Liver (tissue), 9 donors: ENCODE measurements around the gene QPCT. TPM values are rescaled to one million over a fixed set of nuclear protein-coding genes. Genes with fewer than 3 reads are reported as not detected.

Experiments
- DNase-seq: peaks from one replicate; pipeline ENCODE4 v3.0.0-alpha.2; 2017; ENCODE audit warnings: low spot score
- H3K27ac ChIP-seq, 2 donors: one replicate each; pipeline ENCODE4 v1.7.0; 2013; ENCODE audit warnings: inconsistent platforms in 2 of 2, low read length in 2 of 2, control low read depth in 1 of 2, low read depth in 1 of 2, mild to moderate bottlenecking in 1 of 2
- H3K27me3 ChIP-seq, 4 donors: one replicate each; pipeline versions ENCODE4 v1.6.1 to v1.7.0; 2013; ENCODE audit warnings: low read length in 3 of 4, inconsistent platforms in 1 of 4, mild to moderate bottlenecking in 1 of 4, moderate library complexity in 1 of 4; ENCODE audit not compliant: control insufficient read depth in 4 of 4, insufficient read depth in 4 of 4
- H3K36me3 ChIP-seq, 4 donors: one replicate each; pipeline versions ENCODE4 v1.6.1 to v1.7.0; 2013; ENCODE audit warnings: low read length in 3 of 4, mild to moderate bottlenecking in 3 of 4, low read depth in 1 of 4, moderate library complexity in 1 of 4; ENCODE audit not compliant: control insufficient read depth in 4 of 4, insufficient read depth in 3 of 4
- H3K4me1 ChIP-seq, 4 donors: one replicate each; pipeline versions ENCODE4 v1.6.1 to v1.7.0; 2013; ENCODE audit warnings: low read length in 3 of 4, mild to moderate bottlenecking in 3 of 4, moderate library complexity in 1 of 4; ENCODE audit not compliant: control insufficient read depth in 4 of 4, insufficient read depth in 4 of 4
- H3K4me3 ChIP-seq, 3 donors: one replicate each; pipeline versions ENCODE4 v1.6.1 to v1.7.0; 2013; ENCODE audit warnings: low read length in 3 of 3, control low read depth in 1 of 3, low read depth in 1 of 3, mild to moderate bottlenecking in 1 of 3
- H3K9ac ChIP-seq, 2 donors: one replicate each; pipeline ENCODE4 v1.7.0; 2013; ENCODE audit warnings: low read length in 2 of 2, mild to moderate bottlenecking in 2 of 2, moderate library complexity in 2 of 2, control low read depth in 1 of 2, low read depth in 1 of 2
- H3K9me3 ChIP-seq, 4 donors: one replicate each; pipeline versions ENCODE4 v1.6.1 to v1.7.0; 2013; ENCODE audit warnings: low read length in 3 of 4; ENCODE audit not compliant: control insufficient read depth in 4 of 4
- ATF3 ChIP-seq: IDR thresholded peaks from 2 replicates; pipeline ENCODE4 v1.6.1; 2016; ENCODE audit warnings: antibody characterized with exemption
- CTCF ChIP-seq: fragments of 150-350 bp; IDR thresholded peaks from 2 replicates; pipeline ENCODE4 v1.5.1; 2017; ENCODE audit warnings: improper control_type of control experiment, low read depth, low read length; ENCODE audit not compliant: missing input control
- EGR1 ChIP-seq, 2 donors: IDR thresholded peaks; 2 replicates each; pipeline ENCODE4 v1.6.1; 2016 to 2018; ENCODE audit warnings: antibody characterized with exemption in 2 of 2, low read depth in 2 of 2
- FOXA1 ChIP-seq: IDR thresholded peaks from 2 replicates; pipeline ENCODE4 v1.6.1; 2016; ENCODE audit warnings: antibody characterized with exemption
- FOXA2 ChIP-seq: IDR thresholded peaks from 2 replicates; pipeline ENCODE4 v1.6.1; 2016; ENCODE audit warnings: antibody characterized with exemption
- GABPA ChIP-seq, 2 donors: IDR thresholded peaks in 1 of 2; conservative IDR thresholded peaks in 1 of 2; 2 replicates each; pipeline ENCODE4 v1.6.1; 2016; ENCODE audit warnings: antibody characterized with exemption in 2 of 2, mild to moderate bottlenecking in 1 of 2, moderate library complexity in 1 of 2
- HNF4A ChIP-seq, 2 donors: conservative IDR thresholded peaks; 2 replicates each; pipeline ENCODE4 v1.6.1; 2016; ENCODE audit warnings: antibody characterized with exemption in 2 of 2, mild to moderate bottlenecking in 2 of 2
- HNF4G ChIP-seq: IDR thresholded peaks from 2 replicates; pipeline ENCODE4 v1.6.1; 2016; ENCODE audit warnings: antibody characterized with exemption
- JUND ChIP-seq, 2 donors: IDR thresholded peaks; 2 replicates each; pipeline ENCODE4 v1.6.1; 2016; ENCODE audit warnings: antibody characterized with exemption in 2 of 2
- NR2F2 ChIP-seq: IDR thresholded peaks from 2 replicates; pipeline ENCODE4 v1.6.1; 2016; ENCODE audit warnings: antibody characterized with exemption
- RAD21 ChIP-seq, 2 donors: IDR thresholded peaks; 2 replicates each; pipeline ENCODE4 v1.6.1; 2016; ENCODE audit warnings: antibody characterized with exemption in 2 of 2, mild to moderate bottlenecking in 2 of 2
- RXRA ChIP-seq, 2 donors: IDR thresholded peaks; 2 replicates each; pipeline ENCODE4 v1.6.1; 2017 to 2018; ENCODE audit warnings: antibody characterized with exemption in 2 of 2, mild to moderate bottlenecking in 1 of 2
- SP1 ChIP-seq: IDR thresholded peaks from 2 replicates; pipeline ENCODE4 v1.6.1; 2018; ENCODE audit warnings: antibody characterized with exemption, mild to moderate bottlenecking
- TAF1 ChIP-seq: conservative IDR thresholded peaks from 2 replicates; pipeline ENCODE4 v1.6.1; 2016; ENCODE audit warnings: antibody characterized with exemption, mild to moderate bottlenecking
- YY1 ChIP-seq: IDR thresholded peaks from 2 replicates; pipeline ENCODE4 v1.6.1; 2016; ENCODE audit warnings: antibody characterized with exemption, mild to moderate bottlenecking
- WGBS: extraction: QIAGEN DNeasy Blood & Tissue Kit; methylation state at CpG from one replicate; pipeline ENCODE4 v1.1.7; 2013; 5-methylcytosine and 5-hydroxymethylcytosine counted together
- polyA plus RNA-seq, 2 donors: library from polyadenylated mRNA; stranded (reverse) in 1 of 2; unstranded in 1 of 2; fragments of 200-250 nt in 1 of 2; fragments of >200 nt in 1 of 2; fragmentation: Nextera tagmentation in 1 of 2; extraction: Ambion mirVana in 1 of 2; gene quantifications; one replicate each; pipeline versions ENCODE4 v1.2.1 to v1.2.3, GENCODE V29; 2013 to 2015
- total RNA-seq, 2 donors: library from RNA; depleted of rRNA; stranded (reverse); fragments of >200 nt; gene quantifications; one replicate each; pipeline ENCODE4 v1.2.3, GENCODE V29; 2014
- TF ChIP-seq, protein P1 (sequence below): IDR thresholded peaks from 2 replicates; pipeline ENCODE4 v1.6.1; 2016; ENCODE audit warnings: antibody characterized with exemption
- TF ChIP-seq, protein P2 (sequence below): IDR thresholded peaks from 2 replicates; pipeline ENCODE4 v1.6.1; 2016; ENCODE audit warnings: antibody characterized with exemption
- donor health status: healthy.
- donor health status: healthy.
- donor health status: healthy.
- donor health status: healthy.
- donor health status: healthy.

Gene QPCT
- total and polyA plus RNA-seq, 4 donors = 0.61 to 3.0 (median 1.2) TPM

DNA sequence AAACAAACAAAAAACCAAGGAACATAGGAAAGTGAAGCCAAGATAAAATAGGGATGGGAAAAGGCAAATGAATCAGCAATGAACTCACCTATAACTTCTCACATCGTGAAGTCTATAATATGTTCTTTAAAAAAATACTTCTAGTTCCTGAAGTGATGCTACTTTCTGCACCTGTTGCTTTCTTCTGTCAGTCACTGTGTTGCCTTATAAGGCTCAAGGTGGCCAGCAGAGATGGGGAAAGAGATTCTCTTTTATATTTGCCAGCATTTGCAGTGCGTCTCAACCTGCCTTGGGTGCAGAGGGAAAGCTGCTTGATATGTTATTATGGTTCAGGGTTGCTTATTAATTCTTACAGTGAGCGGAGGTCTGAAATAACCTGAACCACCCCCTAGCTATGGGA, 14.0 kb downstream of the QPCT start:
- H3K4me1 ChIP-seq = no peaks in the 10 kb centered on the region
- no peak overlapping the region for H3K4me3 ChIP-seq
- TF ChIP-seq TAF1 (no peak), CTCF (no peak), JUND (IDR thresholded peaks at IDR 0.05) (no peak), GABPA (IDR thresholded peaks at IDR 0.05 in 1 of 2, conservative IDR thresholded peaks at IDR 0.05 in 1 of 2) (no peak), FOXA1 (no peak), HNF4G (no peak), ATF3 (no peak), RXRA (IDR thresholded peaks at IDR 0.05) (no peak), YY1 (no peak), EGR1 (IDR thresholded peaks at IDR 0.05; ENCODE audit: low read depth in 2 of 2) (no peak), SP1 (no peak), HNF4A (conservative IDR thresholded peaks at IDR 0.05) (no peak)
- TF ChIP-seq, protein P1, sequence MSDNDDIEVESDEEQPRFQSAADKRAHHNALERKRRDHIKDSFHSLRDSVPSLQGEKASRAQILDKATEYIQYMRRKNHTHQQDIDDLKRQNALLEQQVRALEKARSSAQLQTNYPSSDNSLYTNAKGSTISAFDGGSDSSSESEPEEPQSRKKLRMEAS = no peak
- TF ChIP-seq, protein P2, sequence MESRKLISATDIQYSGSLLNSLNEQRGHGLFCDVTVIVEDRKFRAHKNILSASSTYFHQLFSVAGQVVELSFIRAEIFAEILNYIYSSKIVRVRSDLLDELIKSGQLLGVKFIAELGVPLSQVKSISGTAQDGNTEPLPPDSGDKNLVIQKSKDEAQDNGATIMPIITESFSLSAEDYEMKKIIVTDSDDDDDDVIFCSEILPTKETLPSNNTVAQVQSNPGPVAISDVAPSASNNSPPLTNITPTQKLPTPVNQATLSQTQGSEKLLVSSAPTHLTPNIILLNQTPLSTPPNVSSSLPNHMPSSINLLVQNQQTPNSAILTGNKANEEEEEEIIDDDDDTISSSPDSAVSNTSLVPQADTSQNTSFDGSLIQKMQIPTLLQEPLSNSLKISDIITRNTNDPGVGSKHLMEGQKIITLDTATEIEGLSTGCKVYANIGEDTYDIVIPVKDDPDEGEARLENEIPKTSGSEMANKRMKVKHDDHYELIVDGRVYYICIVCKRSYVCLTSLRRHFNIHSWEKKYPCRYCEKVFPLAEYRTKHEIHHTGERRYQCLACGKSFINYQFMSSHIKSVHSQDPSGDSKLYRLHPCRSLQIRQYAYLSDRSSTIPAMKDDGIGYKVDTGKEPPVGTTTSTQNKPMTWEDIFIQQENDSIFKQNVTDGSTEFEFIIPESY = no peak
- WGBS = 97% methylated on average over 3 of the region's 3 CpGs
- H3K9me3 ChIP-seq = no peaks in the 10 kb centered on the region
- no peak for DNase-seq
- no peaks in the 10 kb centered on the region for H3K36me3 ChIP-seq
- no peaks in the 10 kb centered on the region for H3K27me3 ChIP-seq
- no peak overlapping the region for H3K27ac ChIP-seq
- H3K9ac ChIP-seq = no peak overlapping the region

- no peaks in the 10 kb centered on the region for H3K36me3 ChIP-seq
- TF ChIP-seq, protein P2 = no peak
- TF ChIP-seq CTCF (no peak), TAF1 (no peak), FOXA1 (no peak), EGR1 (IDR thresholded peaks at IDR 0.05; ENCODE audit: low read depth in 2 of 2) (no peak), RAD21 (IDR thresholded peaks at IDR 0.05) (no peak), FOXA2 (no peak), HNF4G (no peak), HNF4A (conservative IDR thresholded peaks at IDR 0.05) (no peak), RXRA (IDR thresholded peaks at IDR 0.05) (no peak), NR2F2 (no peak), GABPA (IDR thresholded peaks at IDR 0.05 in 1 of 2, conservative IDR thresholded peaks at IDR 0.05 in 1 of 2) (no peak)
- TF ChIP-seq, protein P1 = no peak
- no peak for DNase-seq
- H3K9ac ChIP-seq = no peak overlapping the region
- no peaks in the 10 kb centered on the region for H3K4me1 ChIP-seq
- no peak overlapping the region for H3K27ac ChIP-seq
- no peaks in the 10 kb centered on the region for H3K27me3 ChIP-seq
- no peaks in the 10 kb centered on the region for H3K9me3 ChIP-seq
- WGBS = 97% methylated on average over 3 of the region's 3 CpGs
- no peak overlapping the region for H3K4me3 ChIP-seq
Measured at GRCh38 chr2:37361216-37361815, 16.9 kb downstream of the QPCT start.
